Mesendoderm (in vitro differentiated cells): ENCODE results near the gene RNF212B.

Experiments used
- DNase-seq: peaks from one replicate; pipeline ENCODE4 v3.0.0; 2013
- H2AK5ac ChIP-seq: 2 replicates; pipeline ENCODE4 v1.6.1; 2013; ENCODE audit warnings: low read length, inconsistent platforms
- H2BK120ac ChIP-seq: 2 replicates; pipeline ENCODE4 v1.6.1; 2013; ENCODE audit warnings: low read depth, mild to moderate bottlenecking, low read length, moderate library complexity, mixed read lengths
- H2BK15ac ChIP-seq: replicated peaks from 2 replicates; pipeline ENCODE4 v1.6.1; 2013; ENCODE audit warnings: low read depth, mild to moderate bottlenecking, moderate library complexity
- H2BK5ac ChIP-seq: 2 replicates; pipeline ENCODE4 v1.6.1; 2013; ENCODE audit warnings: low read length, inconsistent platforms
- H3K18ac ChIP-seq: 2 replicates; pipeline ENCODE4 v1.6.1; 2013; ENCODE audit warnings: mild to moderate bottlenecking, low read length, mixed read lengths
- H3K23ac ChIP-seq: one replicate; pipeline ENCODE4 v1.6.1; 2013; ENCODE audit warnings: low read length
- H3K27ac ChIP-seq: 2 replicates; pipeline ENCODE4 v1.5.1; 2013; ENCODE audit warnings: low read depth, mild to moderate bottlenecking, inconsistent platforms, low read length, moderate library complexity
- H3K27me3 ChIP-seq: 2 replicates; pipeline ENCODE4 v1.6.1; 2013; ENCODE audit warnings: low read length, control low read depth, mild to moderate bottlenecking, inconsistent platforms; ENCODE audit not compliant: insufficient read depth, poor library complexity
- H3K36me3 ChIP-seq: 2 replicates; pipeline ENCODE4 v1.6.1; 2013; ENCODE audit warnings: low read length, inconsistent platforms; ENCODE audit not compliant: control insufficient read depth, insufficient read depth
- H3K4ac ChIP-seq: one replicate; pipeline ENCODE4 v1.6.1; 2013; ENCODE audit warnings: low read depth, mild to moderate bottlenecking, low read length, moderate library complexity
- H3K4me1 ChIP-seq: 2 replicates; pipeline ENCODE4 v1.6.1; 2013; ENCODE audit warnings: low read depth, low read length, inconsistent platforms; ENCODE audit not compliant: control insufficient read depth
- H3K4me2 ChIP-seq: 2 replicates; pipeline ENCODE4 v1.6.1; 2013; ENCODE audit warnings: low read length
- H3K4me3 ChIP-seq: 2 replicates; pipeline ENCODE4 v1.5.1; 2013; ENCODE audit warnings: mild to moderate bottlenecking, low read length
- H3K56ac ChIP-seq: one replicate; pipeline ENCODE4 v1.6.1; 2013; ENCODE audit warnings: low read length
- H3K79me1 ChIP-seq: 2 replicates; pipeline ENCODE4 v1.6.1; 2013; ENCODE audit warnings: low read length, inconsistent platforms
- H3K79me2 ChIP-seq: 2 replicates; pipeline ENCODE4 v1.6.1; 2013; ENCODE audit warnings: mild to moderate bottlenecking, low read length; ENCODE audit not compliant: control insufficient read depth, insufficient read depth
- H3K9ac ChIP-seq: 2 replicates; pipeline ENCODE4 v1.6.1; 2013; ENCODE audit warnings: low read length, inconsistent platforms
- H4K5ac ChIP-seq: one replicate; pipeline ENCODE4 v1.6.1; 2013; ENCODE audit warnings: low read length
- H4K8ac ChIP-seq: one replicate; pipeline ENCODE4 v1.6.1; 2013; ENCODE audit warnings: low read depth, mild to moderate bottlenecking, control low read depth, low read length, moderate library complexity
- WGBS: extraction: QIAGEN DNeasy Blood & Tissue Kit; methylation state at CpG from one replicate; pipeline ENCODE4 v1.1.7; 2013; ENCODE audit warnings: low lambda C conversion rate, missing lambda C conversion rate; ENCODE audit not compliant: insufficient coverage; ENCODE audit errors: extremely low coverage; 5-methylcytosine and 5-hydroxymethylcytosine counted together

RNF212B gene

GRCh38 chr14:23316300-23316699, 78.6 kb downstream of the RNF212B start:
- Histone ChIP-seq H3K79me2 (no peaks in the 10 kb centered on the region), H2AK5ac (no peak overlapping the region), H3K79me1 (no peaks in the 10 kb centered on the region), H2BK15ac (no peak overlapping the region), H3K27ac (no peak overlapping the region), H3K4me1 (peaks cover 5% of the 10 kb centered on the region), H3K27me3 (no peaks in the 10 kb centered on the region), H3K4ac (no peak overlapping the region), H2BK120ac (no peak overlapping the region), H4K8ac (no peak overlapping the region), H3K23ac (no peak overlapping the region), H3K36me3 (no peaks in the 10 kb centered on the region), H3K4me3 (no peak overlapping the region), H3K18ac (no peak overlapping the region), H3K4me2 (no peak overlapping the region), H3K9ac (no peak overlapping the region), H2BK5ac (no peak overlapping the region), H4K5ac (no peak overlapping the region), H3K56ac (no peak overlapping the region)
- no peak for DNase-seq
- WGBS = no CpG with 5 or more reads among the region's 5 CpGs

DNA sequence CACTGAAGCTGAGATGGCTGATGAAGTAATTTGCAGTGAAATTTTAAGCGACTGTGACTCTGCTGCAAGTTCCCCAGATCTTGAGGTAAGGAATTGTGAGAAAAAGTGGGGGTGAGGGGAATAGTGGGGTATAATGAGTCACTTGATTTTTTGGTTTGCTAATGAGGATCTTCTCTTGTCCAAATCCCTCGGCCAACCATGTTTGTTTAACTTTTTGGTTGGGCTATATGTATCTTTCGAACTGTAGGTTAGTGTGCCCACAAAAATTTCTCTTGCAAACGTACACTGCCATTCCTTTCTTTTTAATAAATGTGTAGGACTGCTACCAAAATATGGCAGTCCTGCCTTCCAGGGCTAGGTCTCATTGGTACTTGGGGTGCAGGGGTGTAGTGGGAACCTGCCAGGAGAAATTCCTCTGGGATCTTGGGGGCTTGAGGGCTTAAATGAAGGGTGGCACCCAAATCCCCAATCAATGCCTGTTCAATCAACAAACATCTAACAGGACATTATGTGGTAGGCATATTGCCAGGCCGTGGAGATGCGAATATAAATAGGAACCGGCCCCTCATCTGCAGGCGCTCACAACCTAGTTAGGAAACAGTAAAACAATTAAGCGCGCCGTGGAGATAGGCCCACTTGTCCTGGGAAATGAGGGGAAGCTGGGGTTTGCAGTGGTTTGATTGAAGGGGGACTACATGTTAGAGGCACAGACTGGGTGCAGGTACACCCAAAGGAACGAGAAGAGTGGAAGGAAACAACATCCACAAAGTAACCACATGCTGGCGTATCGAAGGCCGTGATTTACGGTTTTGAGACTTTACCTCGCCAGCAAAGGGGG, 82.2 kb downstream of the RNF212B start:
- DNase-seq = no peak
- H3K79me1 ChIP-seq = peaks cover 7% of the 10 kb centered on the region
- no peak overlapping the region for H2BK120ac ChIP-seq

DNA sequence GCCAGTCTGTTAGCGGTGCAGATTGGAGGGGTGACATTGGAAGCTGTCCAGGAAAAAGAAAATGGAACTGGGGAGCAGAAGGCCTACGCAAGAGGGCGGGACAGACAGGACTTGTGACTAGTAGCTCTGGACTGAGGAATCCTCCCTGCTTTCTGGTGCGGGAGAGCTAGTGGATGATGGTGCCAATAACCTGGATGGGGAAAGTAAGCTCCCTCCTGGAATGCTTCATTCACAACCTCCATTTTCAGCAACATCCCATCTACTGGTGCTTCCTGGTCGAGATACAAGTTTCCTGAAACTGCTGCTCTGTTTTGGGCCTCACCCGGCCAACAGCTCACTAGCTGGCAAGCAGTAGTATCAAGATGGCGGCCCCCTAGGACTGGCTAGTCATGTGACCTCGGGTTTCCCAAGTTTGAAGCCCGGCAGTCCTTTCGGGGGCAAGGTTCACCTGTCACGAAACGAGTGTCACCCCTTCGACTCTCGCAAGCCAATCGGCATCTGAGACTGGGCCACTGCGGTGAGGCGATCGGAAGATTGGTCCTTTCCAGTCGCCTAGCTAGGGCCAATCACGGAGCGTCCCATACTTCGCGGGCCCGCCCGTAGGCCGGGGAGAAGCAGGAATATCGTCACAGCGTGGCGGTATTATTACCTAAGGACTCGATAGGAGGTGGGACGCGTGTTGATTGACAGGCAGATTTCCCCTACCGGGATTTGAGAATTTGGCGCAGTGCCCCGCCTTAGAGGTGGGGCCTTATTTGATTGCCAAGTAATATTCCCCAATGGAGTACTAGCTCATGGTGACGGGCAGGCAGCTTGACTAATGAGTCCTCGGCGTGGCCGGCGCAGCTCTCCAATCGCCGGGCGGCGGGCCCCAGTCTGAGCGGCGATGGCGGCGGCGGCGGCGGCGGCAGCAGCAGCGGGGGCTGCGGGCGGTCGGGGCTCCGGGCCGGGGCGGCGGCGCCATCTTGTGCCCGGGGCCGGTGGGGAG, 83.1 kb downstream of the RNF212B start, which contains the start of gene PABPN1:
Gene PABPN1, plus strand, starts transcription at position 874 of the 988 bp plus-strand sequence. Its CDS starts 13 bp downstream, at position 887.
- WGBS = no CpG with 5 or more reads among the region's 63 CpGs

More for the DNA sequence above, 82.2 kb downstream of the RNF212B start:
- Histone ChIP-seq H3K18ac (no peak overlapping the region), H3K79me2 (peaks cover 18% of the 10 kb centered on the region), H2BK15ac (no peak overlapping the region), H3K9ac (peak overlapping the region; percentile 53), H3K56ac (peak overlapping the region; percentile 71), H3K4me1 (peaks cover 5% of the 10 kb centered on the region), H4K5ac (peak overlapping the region; percentile 96), H2AK5ac (peak overlapping the region; percentile 92), H3K36me3 (peaks cover 3% of the 10 kb centered on the region), H3K4me3 (no peak overlapping the region), H3K27ac (peak overlapping the region; percentile 68), H3K27me3 (no peaks in the 10 kb centered on the region), H3K4me2 (peak overlapping the region; percentile 12), H4K8ac (no peak overlapping the region), H3K23ac (no peak overlapping the region), H2BK5ac (no peak overlapping the region), H3K4ac (peak overlapping the region; percentile 44)
- WGBS = no CpG with 5 or more reads among the region's 17 CpGs

GRCh38 chr14:23321572-23322547, 84.1 kb downstream of the RNF212B start:
- Histone ChIP-seq H3K4me2 (peak overlapping the region; percentile 91), H3K23ac (peak overlapping the region; percentile 82), H3K27ac (peak overlapping the region; percentile 98), H3K79me1 (peaks cover 7% of the 10 kb centered on the region), H4K8ac (peak overlapping the region; percentile 94), H3K4ac (peak overlapping the region; percentile 99), H3K36me3 (peaks cover 3% of the 10 kb centered on the region), H3K18ac (peak overlapping the region; percentile 99), H3K79me2 (peaks cover 18% of the 10 kb centered on the region), H3K27me3 (no peaks in the 10 kb centered on the region), H2BK5ac (peak overlapping the region; percentile 65), H3K4me1 (peaks cover 5% of the 10 kb centered on the region), H2BK15ac (no peak overlapping the region), H3K4me3 (peak overlapping the region; percentile 95), H3K56ac (peak overlapping the region; percentile 98), H2BK120ac (peak overlapping the region; percentile 86), H3K9ac (peak overlapping the region; percentile 100), H4K5ac (no peak overlapping the region), H2AK5ac (peak overlapping the region; percentile 4)
- DNase-seq = peak; percentile 58
- WGBS = no CpG with 5 or more reads among the region's 64 CpGs

More for the DNA sequence above, 83.1 kb downstream of the RNF212B start, which contains the start of gene PABPN1:
- peak within 1 kb of the TSS; percentile 95 for H3K4me3 ChIP-seq
- H2BK15ac ChIP-seq = no peak within 1 kb of the TSS
- H4K8ac ChIP-seq = peak within 1 kb of the TSS; percentile 94
- peaks cover 7% of the 10 kb centered on the region for H3K79me1 ChIP-seq
- H3K79me2 ChIP-seq = peaks cover 18% of the 10 kb centered on the region
- DNase-seq = peak; percentile 100
- H4K5ac ChIP-seq = peak within 1 kb of the TSS; percentile 96
- H3K27me3 ChIP-seq = no peaks in the 10 kb centered on the region
- H3K4ac ChIP-seq = peak within 1 kb of the TSS; percentile 99
- peak within 1 kb of the TSS; percentile 99 for H3K18ac ChIP-seq
- peak within 1 kb of the TSS; percentile 100 for H3K9ac ChIP-seq
- H2BK5ac ChIP-seq = peak within 1 kb of the TSS; percentile 65
- H2BK120ac ChIP-seq = peak within 1 kb of the TSS; percentile 86
- peak within 1 kb of the TSS; percentile 98 for H3K56ac ChIP-seq
- peaks cover 3% of the 10 kb centered on the region for H3K36me3 ChIP-seq
- peaks cover 5% of the 10 kb centered on the region for H3K4me1 ChIP-seq
- peak within 1 kb of the TSS; percentile 91 for H3K4me2 ChIP-seq
- peak within 1 kb of the TSS; percentile 82 for H3K23ac ChIP-seq
- peak within 1 kb of the TSS; percentile 92 for H2AK5ac ChIP-seq
- H3K27ac ChIP-seq = peak within 1 kb of the TSS; percentile 98
